IPS-NIHi7 (cell line): ENCODE measurements around the gene FETUB.

ENCODE experiments used
- DNase-seq: peaks from one replicate; pipeline ENCODE4 v3.0.0; 2012; ENCODE audit warnings: mixed read lengths; ENCODE audit errors: extremely low spot score

The FETUB gene

GRCh38 chr3:186635532-186635931, 4.7 kb upstream of the FETUB start:
- DNase-seq, result no peak

GRCh38 chr3:186636536-186636935, 3.7 kb upstream of the FETUB start:
- no peak for DNase-seq

- no peak for DNase-seq
These were observed 2.5 kb upstream of the FETUB start for GRCh38 chr3:186637686-186638085.

GRCh38 chr3:186638259-186638658, 1.9 kb upstream of the FETUB start:
- DNase-seq, result no peak

- DNase-seq, result peak; percentile 64
These were observed 247 bp downstream of the FETUB start for GRCh38 chr3:186640473-186640818.

- DNase-seq, result no peak
These were observed 730 bp downstream of the FETUB start for GRCh38 chr3:186640929-186641328.

- no peak for DNase-seq
These were observed 1.8 kb downstream of the FETUB start for GRCh38 chr3:186642014-186642413.

- no peak for DNase-seq
These were observed 3.3 kb downstream of the FETUB start for GRCh38 chr3:186643493-186643892.

- DNase-seq, result no peak
These were observed 4.5 kb downstream of the FETUB start for GRCh38 chr3:186644683-186645082.

- DNase-seq, result no peak
These were observed 5.9 kb downstream of the FETUB start for GRCh38 chr3:186646106-186646505.

- no peak for DNase-seq
These were observed 6.6 kb downstream of the FETUB start for GRCh38 chr3:186646841-186647240.

- DNase-seq, result no peak
These were observed 8.7 kb downstream of the FETUB start for GRCh38 chr3:186648851-186649250.

GRCh38 chr3:186651678-186652215, 11.5 kb downstream of the FETUB start:
- DNase-seq, result no peak

GRCh38 chr3:186653080-186653707, 13.0 kb downstream of the FETUB start:
- DNase-seq, result no peak

GRCh38 chr3:186653984-186654383, 13.8 kb downstream of the FETUB start:
- peak; percentile 92 for DNase-seq

- peak; percentile 26 for DNase-seq
These were observed 23.3 kb downstream of the FETUB start for GRCh38 chr3:186663361-186664118.

- DNase-seq, result no peak
These were observed 23.9 kb downstream of the FETUB start for GRCh38 chr3:186664119-186664495.

- peak; percentile 41 for DNase-seq
These were observed 24.3 kb downstream of the FETUB start for GRCh38 chr3:186664506-186664905.

- DNase-seq, result no peak
These were observed 25.5 kb downstream of the FETUB start, which contains the start of gene HRG for GRCh38 chr3:186665625-186666188. Gene HRG (plus strand): TSS chr3:186666014. CDS start chr3:186666032, 18 bp downstream.

- no peak for DNase-seq
These were observed 28.2 kb downstream of the FETUB start for GRCh38 chr3:186668426-186668825.

GRCh38 chr3:186669378-186670084, 29.3 kb downstream of the FETUB start:
- no peak for DNase-seq

GRCh38 chr3:186670155-186670554, 30.0 kb downstream of the FETUB start:
- DNase-seq, result no peak
